ENCODE results near the gene AKIRIN2. TPM values are rescaled to one million over a fixed set of nuclear protein-coding genes. Genes with fewer than 3 reads are reported as not detected.

The AKIRIN2 gene
- polyA plus RNA-seq, 3 donors, result 102 to 145 (median 118) TPM

DNA sequence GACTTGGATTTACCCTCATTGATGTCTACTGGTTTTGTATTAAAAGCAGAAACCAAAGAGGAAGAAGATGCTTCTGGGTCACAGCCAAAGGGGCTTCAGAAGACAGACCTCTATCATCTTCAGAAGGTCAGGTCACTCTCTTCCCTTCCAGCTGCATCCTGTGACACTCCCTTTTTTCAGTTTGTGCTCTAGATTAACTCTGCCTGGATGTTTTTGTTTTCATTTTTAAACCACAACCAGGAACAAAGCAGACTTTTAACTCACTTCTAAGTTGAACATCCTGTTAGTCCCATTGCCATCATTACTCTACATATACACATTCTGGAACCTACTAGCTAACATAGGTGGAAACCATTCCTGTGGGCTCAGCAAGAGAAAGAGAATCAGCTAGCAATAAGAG lies 45.2 kb downstream of the AKIRIN2 start:
- Histone ChIP-seq H3K4me1 (ENCODE audit: control insufficient read depth in 1 of 2, insufficient read depth in 2 of 2, low read length in 2 of 2) (no peaks in the 10 kb centered on the region), H2AFZ (ENCODE audit: insufficient read depth, low read depth, low read length, poor library complexity, severe bottlenecking) (no peak overlapping the region), H3K27ac (ENCODE audit: low read depth in 1 of 2, low read length in 2 of 2) (no peak overlapping the region), H4K20me1 (ENCODE audit: insufficient read depth, low read length) (no peaks in the 10 kb centered on the region), H3K27me3 (ENCODE audit: control insufficient read depth in 2 of 2, insufficient read depth in 2 of 2, low read length in 2 of 2) (no peaks in the 10 kb centered on the region), H3K4me2 (replicated peaks; ENCODE audit: extremely low read depth, low read length, poor library complexity, severe bottlenecking) (no peak overlapping the region), H3K36me3 (replicated peaks in 1 of 2; ENCODE audit: control insufficient read depth in 1 of 2, insufficient read depth in 2 of 2, low read length in 2 of 2) (peaks cover 12 to 29% of the 10 kb centered on the region in 2 donors), H3K79me2 (ENCODE audit: insufficient read depth, low read length) (no peaks in the 10 kb centered on the region), H3K9me3 (replicated peaks in 1 of 2; ENCODE audit: control insufficient read depth in 1 of 2, insufficient read depth in 1 of 2, low read length in 2 of 2) (no peaks in the 10 kb centered on the region), H3K9ac (ENCODE audit: insufficient read depth, low read length, poor library complexity, severe bottlenecking) (no peak overlapping the region), H3K4me3 (replicated peaks in 1 of 3; ENCODE audit: low read depth in 2 of 3, low read length in 3 of 3) (no peak overlapping the region)
- H3K27ac Mint-ChIP-seq, result no peak overlapping the region
- H3K9me3 Mint-ChIP-seq, result peaks cover 0 to 3% (median 0%) of the 10 kb centered on the region in 7 donors
- H3K4me1 Mint-ChIP-seq, result peaks cover 13% of the 10 kb centered on the region
- H3K36me3 Mint-ChIP-seq, result peaks cover 34 to 54% of the 10 kb centered on the region in 2 donors
- intact Hi-C loops (cut with micrococcal nuclease), result no loop called here
- TF ChIP-seq, protein P1, sequence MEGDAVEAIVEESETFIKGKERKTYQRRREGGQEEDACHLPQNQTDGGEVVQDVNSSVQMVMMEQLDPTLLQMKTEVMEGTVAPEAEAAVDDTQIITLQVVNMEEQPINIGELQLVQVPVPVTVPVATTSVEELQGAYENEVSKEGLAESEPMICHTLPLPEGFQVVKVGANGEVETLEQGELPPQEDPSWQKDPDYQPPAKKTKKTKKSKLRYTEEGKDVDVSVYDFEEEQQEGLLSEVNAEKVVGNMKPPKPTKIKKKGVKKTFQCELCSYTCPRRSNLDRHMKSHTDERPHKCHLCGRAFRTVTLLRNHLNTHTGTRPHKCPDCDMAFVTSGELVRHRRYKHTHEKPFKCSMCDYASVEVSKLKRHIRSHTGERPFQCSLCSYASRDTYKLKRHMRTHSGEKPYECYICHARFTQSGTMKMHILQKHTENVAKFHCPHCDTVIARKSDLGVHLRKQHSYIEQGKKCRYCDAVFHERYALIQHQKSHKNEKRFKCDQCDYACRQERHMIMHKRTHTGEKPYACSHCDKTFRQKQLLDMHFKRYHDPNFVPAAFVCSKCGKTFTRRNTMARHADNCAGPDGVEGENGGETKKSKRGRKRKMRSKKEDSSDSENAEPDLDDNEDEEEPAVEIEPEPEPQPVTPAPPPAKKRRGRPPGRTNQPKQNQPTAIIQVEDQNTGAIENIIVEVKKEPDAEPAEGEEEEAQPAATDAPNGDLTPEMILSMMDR (IDR thresholded peaks at IDR 0.05), result no peak
- H3K27me3 Mint-ChIP-seq (ENCODE audit: low read depth in 3 of 3), result no peaks in the 10 kb centered on the region
- DNase-seq, result no peak
- H3K4me3 Mint-ChIP-seq, result no peak overlapping the region

DNA sequence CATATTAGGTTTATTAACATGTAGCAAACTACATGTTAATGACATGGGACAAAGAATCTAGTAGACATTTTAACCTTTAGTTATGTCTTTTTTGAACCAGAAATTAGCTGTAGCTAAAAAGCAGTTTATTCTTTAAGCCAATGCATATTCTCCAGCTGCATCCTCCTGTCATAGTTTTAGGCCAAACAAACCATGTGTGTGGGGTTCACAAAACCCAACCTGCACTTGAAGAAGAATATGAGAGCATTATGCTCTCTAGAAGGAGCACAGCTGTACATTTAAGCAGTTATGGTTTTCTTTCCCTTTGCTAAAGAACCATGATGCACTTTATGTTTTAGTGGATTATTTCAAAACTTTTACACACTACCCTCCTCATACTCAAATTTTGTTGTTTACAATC lies 46.2 kb downstream of the AKIRIN2 start:
- H3K4me1 ChIP-seq (ENCODE audit: control insufficient read depth in 1 of 2, insufficient read depth in 2 of 2, low read length in 2 of 2), result no peaks in the 10 kb centered on the region
- H3K9ac ChIP-seq (ENCODE audit: insufficient read depth, low read length, poor library complexity, severe bottlenecking), result no peak overlapping the region
- Mint-ChIP-seq H3K4me3 (no peak overlapping the region), H3K9me3 (peaks cover 0 to 2% (median 0%) of the 10 kb centered on the region in 7 donors), H3K27me3 (ENCODE audit: low read depth in 3 of 3) (no peaks in the 10 kb centered on the region), H3K36me3 (peaks cover 30 to 48% of the 10 kb centered on the region in 2 donors), H3K4me1 (peaks cover 9% of the 10 kb centered on the region), H3K27ac (no peak overlapping the region)
- H3K36me3 ChIP-seq (replicated peaks in 1 of 2; ENCODE audit: control insufficient read depth in 1 of 2, insufficient read depth in 2 of 2, low read length in 2 of 2), result peaks cover 10 to 29% of the 10 kb centered on the region in 2 donors
- H2AFZ ChIP-seq (ENCODE audit: insufficient read depth, low read depth, low read length, poor library complexity, severe bottlenecking), result no peak overlapping the region
- DNase-seq, result no peak
- H3K9me3 ChIP-seq (replicated peaks in 1 of 2; ENCODE audit: control insufficient read depth in 1 of 2, insufficient read depth in 1 of 2, low read length in 2 of 2), result no peaks in the 10 kb centered on the region
- intact Hi-C loops (cut with micrococcal nuclease), result no loop called here
- TF ChIP-seq, protein P1 (IDR thresholded peaks at IDR 0.05), result no peak
- H4K20me1 ChIP-seq (ENCODE audit: insufficient read depth, low read length), result no peaks in the 10 kb centered on the region
- H3K27ac ChIP-seq (ENCODE audit: low read depth in 1 of 2, low read length in 2 of 2), result no peak overlapping the region
- H3K79me2 ChIP-seq (ENCODE audit: insufficient read depth, low read length), result no peaks in the 10 kb centered on the region
- H3K4me2 ChIP-seq (replicated peaks; ENCODE audit: extremely low read depth, low read length, poor library complexity, severe bottlenecking), result no peak overlapping the region
- H3K27me3 ChIP-seq (ENCODE audit: control insufficient read depth in 2 of 2, insufficient read depth in 2 of 2, low read length in 2 of 2), result no peaks in the 10 kb centered on the region
- no peak overlapping the region for H3K4me3 ChIP-seq (replicated peaks in 1 of 3; ENCODE audit: low read depth in 2 of 3, low read length in 3 of 3)

Data from CD14-positive monocyte (primary cell).